ENCODE results near the gene ISG20. TPM values are rescaled to one million over a fixed set of nuclear protein-coding genes. Genes with fewer than 3 reads are reported as not detected.

ISG20 gene
- total RNA-seq, 1 donor from 2014 or later: 3.4 TPM

GRCh38 chr15:88624971-88625490 is 13.8 kb upstream of the ISG20 start:
- H3K4me1 Mint-ChIP-seq: peaks cover 41% of the 10 kb centered on the region

GRCh38 chr15:88625943-88626741 is 12.7 kb upstream of the ISG20 start:
- H3K4me3 Mint-ChIP-seq: no peak overlapping the region
- no peaks in the 10 kb centered on the region for H3K27me3 Mint-ChIP-seq (ENCODE audit: low read depth)
- H3K4me1 Mint-ChIP-seq: peaks cover 36% of the 10 kb centered on the region
- peaks cover 7% of the 10 kb centered on the region for H3K36me3 Mint-ChIP-seq
- no peak for TF ChIP-seq CTCF (IDR thresholded peaks at IDR 0.05; ENCODE audit: unreplicated experiment)
- DNase-seq (ENCODE audit: low spot score in 2 of 2, unreplicated experiment in 2 of 2): no peak
- H3K9me3 Mint-ChIP-seq: no peaks in the 10 kb centered on the region
- H3K27ac Mint-ChIP-seq: no peak overlapping the region

More at GRCh38 chr15:88624971-88625490, 13.8 kb upstream of the ISG20 start:
- H3K27ac Mint-ChIP-seq: peak overlapping the region; percentile 78
- no peak for TF ChIP-seq CTCF (IDR thresholded peaks at IDR 0.05; ENCODE audit: unreplicated experiment)
- no peak overlapping the region for H3K4me3 Mint-ChIP-seq
- no peaks in the 10 kb centered on the region for H3K9me3 Mint-ChIP-seq
- no peak for DNase-seq (ENCODE audit: low spot score in 2 of 2, unreplicated experiment in 2 of 2)
- H3K27me3 Mint-ChIP-seq (ENCODE audit: low read depth): no peaks in the 10 kb centered on the region
- peaks cover 6% of the 10 kb centered on the region for H3K36me3 Mint-ChIP-seq

GRCh38 chr15:88627463-88627862 is 11.4 kb upstream of the ISG20 start:
- no peak for DNase-seq (ENCODE audit: low spot score in 2 of 2, unreplicated experiment in 2 of 2)
- H3K27ac Mint-ChIP-seq: no peak overlapping the region
- H3K36me3 Mint-ChIP-seq: peaks cover 15% of the 10 kb centered on the region
- H3K27me3 Mint-ChIP-seq (ENCODE audit: low read depth): no peaks in the 10 kb centered on the region
- H3K9me3 Mint-ChIP-seq: no peaks in the 10 kb centered on the region
- no peak for TF ChIP-seq CTCF (IDR thresholded peaks at IDR 0.05; ENCODE audit: unreplicated experiment)
- peaks cover 26% of the 10 kb centered on the region for H3K4me1 Mint-ChIP-seq
- no peak overlapping the region for H3K4me3 Mint-ChIP-seq

GRCh38 chr15:88628018-88628654 is 10.7 kb upstream of the ISG20 start:
- H3K27me3 Mint-ChIP-seq (ENCODE audit: low read depth): no peaks in the 10 kb centered on the region
- H3K4me3 Mint-ChIP-seq: no peak overlapping the region
- TF ChIP-seq CTCF (IDR thresholded peaks at IDR 0.05; ENCODE audit: unreplicated experiment): no peak
- H3K36me3 Mint-ChIP-seq: peaks cover 19% of the 10 kb centered on the region
- H3K4me1 Mint-ChIP-seq: peaks cover 19% of the 10 kb centered on the region
- no peak overlapping the region for H3K27ac Mint-ChIP-seq
- DNase-seq (ENCODE audit: low spot score in 2 of 2, unreplicated experiment in 2 of 2): no peak
- H3K9me3 Mint-ChIP-seq: no peaks in the 10 kb centered on the region

- Mint-ChIP-seq H3K4me3 (no peak overlapping the region), H3K27me3 (ENCODE audit: low read depth) (no peaks in the 10 kb centered on the region), H3K27ac (no peak overlapping the region), H3K36me3 (peaks cover 21% of the 10 kb centered on the region), H3K4me1 (peaks cover 13% of the 10 kb centered on the region), H3K9me3 (no peaks in the 10 kb centered on the region)
- no peak for DNase-seq (ENCODE audit: low spot score in 2 of 2, unreplicated experiment in 2 of 2)
- TF ChIP-seq CTCF (IDR thresholded peaks at IDR 0.05; ENCODE audit: unreplicated experiment): no peak
Observed at GRCh38 chr15:88629071-88629470, 9.7 kb upstream of the ISG20 start.

Data from mesothelial cell of epicardium (in vitro differentiated cells).